ENCODE measurements around the gene PNPLA7.

Gene PNPLA7

DNA sequence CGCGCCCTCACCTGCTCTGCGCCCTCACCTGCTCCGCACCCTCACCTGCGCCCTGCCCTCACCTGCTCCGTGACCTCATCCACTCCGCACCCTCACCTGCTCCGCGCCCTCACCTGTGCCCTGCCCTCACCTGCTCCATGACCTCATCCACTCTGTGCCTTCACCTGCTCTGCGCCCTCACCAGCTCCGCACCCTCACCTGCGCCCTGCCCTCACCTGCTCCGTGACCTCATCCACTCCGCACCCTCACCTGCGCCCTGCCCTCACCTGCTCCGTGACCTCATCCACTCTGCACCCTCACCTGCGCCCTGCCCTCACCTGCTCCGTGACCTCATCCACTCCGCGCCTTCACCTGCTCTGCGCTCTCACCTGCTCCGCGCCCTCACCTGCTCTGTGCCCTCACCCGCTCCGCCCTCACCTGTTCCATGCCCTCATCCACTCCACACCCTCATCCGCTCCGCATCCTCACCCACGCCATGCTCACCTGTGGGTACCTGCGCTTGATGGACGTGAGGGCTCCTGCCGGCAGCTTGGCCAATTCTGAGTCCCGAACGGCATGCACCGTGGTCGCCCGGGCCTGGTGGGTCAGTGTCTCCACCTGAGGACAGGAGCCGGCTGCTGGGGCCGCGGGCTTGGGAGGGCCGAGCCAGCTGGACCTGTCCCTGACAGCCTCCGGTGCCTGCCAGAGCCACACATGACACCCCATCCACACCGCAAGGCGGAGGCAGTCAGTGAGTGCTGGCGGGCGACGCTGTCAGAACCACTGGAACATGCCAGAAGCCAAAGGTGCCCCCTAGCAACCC is 55.5 kb downstream of the PNPLA7 start:
- DNase-seq (ENCODE audit: low read depth in 2 of 2) = no peak

- DNase-seq (ENCODE audit: low read depth in 2 of 2) = no peak
Observed at GRCh38 chr9:137494104-137494544, 56.1 kb downstream of the PNPLA7 start.

DNA sequence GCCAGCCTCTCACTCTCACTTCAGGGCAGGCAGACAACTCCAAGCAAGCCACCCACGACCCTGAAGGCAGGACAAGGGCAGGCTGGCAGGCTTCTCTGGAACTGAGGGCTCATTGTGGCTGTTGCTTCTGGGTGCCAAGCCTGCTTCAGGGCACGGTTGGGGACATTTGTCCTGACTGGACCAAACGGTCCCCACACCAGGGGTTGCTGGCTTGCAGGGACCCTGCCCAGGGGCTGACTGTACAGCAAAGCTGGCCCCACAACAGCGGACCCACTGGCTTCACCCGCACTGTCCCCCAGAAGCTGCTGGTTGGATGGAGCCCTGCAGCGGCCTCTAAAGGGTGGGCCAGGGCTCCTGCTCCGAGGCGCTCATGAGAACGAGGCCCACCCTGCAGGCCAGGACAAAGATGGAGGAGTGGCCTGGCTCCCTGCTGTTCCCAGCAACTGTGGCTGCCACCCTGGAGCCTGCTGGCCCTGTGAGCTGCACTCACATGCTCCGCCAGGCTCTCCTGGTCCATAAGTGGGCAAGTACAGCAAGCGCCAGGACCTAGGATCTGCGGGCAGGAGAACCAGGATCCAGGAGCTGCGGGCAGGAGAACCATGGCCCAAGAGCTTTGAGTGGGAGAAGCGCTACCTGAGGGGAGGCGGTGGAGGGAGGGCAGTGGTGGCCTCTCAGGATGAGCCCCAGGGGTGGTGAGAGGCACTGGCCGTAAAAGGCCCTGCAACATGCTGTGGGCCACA is 56.7 kb downstream of the PNPLA7 start:
- DNase-seq (ENCODE audit: low read depth in 2 of 2) = no peak

DNA sequence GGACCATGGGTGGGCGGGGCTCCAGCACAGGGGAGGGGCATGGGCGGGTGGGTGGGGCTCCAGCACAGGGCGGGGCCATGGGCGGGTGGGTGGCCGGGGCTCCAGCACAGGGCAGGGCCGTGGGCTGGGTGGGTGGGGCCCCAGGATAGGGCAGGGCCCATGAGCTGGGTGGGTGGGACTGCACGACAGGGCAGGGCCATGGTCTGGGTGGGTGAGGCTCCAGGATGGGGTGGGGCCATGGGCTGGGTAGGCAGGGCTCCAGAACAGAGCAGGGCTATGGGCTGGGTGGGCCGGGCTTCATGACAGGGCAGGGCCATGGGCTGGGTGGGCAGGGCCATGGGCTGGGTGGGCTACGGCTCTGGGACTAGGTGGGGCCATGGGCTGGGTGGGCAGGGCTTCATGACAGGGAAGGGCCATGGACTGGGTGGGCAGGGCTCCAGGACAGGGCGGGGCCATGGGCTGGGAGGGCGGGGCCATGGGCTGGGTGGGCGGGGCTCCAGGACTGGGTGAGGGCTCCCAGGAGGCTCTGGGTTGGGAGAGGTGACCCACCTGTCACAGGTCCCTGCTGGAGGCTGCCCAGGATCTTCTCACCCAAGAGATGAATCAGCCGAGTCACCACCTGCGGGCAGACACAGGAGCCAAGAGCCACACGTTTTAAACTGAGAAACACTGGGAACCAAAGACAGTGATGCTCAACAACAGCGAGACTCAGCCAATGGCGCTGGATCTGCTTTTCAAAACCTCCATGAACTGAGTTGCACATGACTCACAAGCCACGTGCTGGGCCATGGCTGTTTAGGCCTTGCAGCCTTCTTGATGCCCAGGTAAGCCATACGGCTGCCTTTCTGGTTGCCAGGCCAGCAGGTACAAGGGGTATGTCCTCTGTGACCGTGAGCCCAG is 57.5 kb downstream of the PNPLA7 start:
- no peak for DNase-seq (ENCODE audit: low read depth in 2 of 2)

DNA sequence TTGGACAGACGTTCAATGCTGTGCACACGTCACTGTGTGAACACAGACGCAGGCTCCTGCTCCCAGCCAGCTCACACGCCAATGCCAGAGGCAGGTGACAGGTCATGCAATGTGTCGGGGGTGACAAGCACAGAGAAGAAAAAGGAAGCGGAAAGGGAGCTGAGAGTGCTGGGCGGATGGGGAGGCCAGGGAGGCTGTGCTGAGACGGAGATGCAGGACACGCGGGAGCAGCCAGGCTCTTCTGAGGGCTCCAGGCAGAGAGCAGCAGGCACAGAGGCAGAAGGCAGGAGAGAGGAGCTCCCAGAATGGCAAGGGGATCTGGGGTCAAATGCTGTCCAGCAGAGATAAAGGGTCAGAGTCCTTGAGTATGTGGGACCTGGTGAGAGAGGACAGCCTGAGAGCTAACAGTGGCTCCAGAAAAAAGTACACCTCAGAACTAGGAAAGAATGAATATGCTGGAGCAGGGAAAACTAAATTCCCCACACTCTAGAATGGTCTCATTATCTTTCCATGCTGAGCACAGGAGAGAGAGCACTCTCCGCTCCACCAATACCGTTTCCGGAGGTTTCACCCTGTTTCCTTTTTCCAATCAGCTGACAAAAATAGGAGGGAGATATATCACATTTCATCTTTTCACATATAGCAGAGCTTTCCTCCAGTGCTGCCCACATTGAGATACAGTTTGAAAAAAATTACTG is 58.3 kb downstream of the PNPLA7 start:
- DNase-seq (ENCODE audit: low read depth in 2 of 2) = no peak

DNA sequence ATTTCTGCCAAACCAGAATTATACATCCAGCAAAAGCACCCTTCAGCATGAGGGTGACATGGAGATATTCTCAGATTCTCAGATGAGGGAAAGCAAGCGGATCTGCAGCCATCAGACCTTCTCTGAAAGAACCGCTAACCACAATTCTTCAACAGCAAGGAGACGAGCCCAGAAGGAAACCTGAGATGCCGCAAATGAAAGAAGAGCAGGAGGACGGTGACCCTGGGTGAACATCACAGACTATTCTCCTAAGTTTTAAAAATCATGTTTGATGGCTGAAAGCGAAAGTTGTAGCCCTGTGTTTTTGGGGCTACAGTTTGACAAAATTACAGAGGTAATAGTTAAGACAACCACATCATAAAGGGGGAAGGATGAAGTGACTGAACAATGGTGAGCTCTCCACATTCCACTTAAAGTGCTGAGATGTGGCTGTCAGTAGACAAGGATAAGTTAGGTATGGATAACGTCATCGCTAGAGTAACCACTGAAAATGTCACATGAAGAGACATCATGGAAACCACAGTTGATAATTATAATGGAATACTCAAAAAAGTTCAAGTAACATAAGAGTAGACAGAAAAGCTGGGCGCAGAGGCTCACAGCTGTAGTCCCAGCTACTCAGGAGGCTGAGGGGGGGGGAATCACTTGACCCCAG is 59.5 kb downstream of the PNPLA7 start:
- no peak for DNase-seq (ENCODE audit: low read depth in 2 of 2)

DNA sequence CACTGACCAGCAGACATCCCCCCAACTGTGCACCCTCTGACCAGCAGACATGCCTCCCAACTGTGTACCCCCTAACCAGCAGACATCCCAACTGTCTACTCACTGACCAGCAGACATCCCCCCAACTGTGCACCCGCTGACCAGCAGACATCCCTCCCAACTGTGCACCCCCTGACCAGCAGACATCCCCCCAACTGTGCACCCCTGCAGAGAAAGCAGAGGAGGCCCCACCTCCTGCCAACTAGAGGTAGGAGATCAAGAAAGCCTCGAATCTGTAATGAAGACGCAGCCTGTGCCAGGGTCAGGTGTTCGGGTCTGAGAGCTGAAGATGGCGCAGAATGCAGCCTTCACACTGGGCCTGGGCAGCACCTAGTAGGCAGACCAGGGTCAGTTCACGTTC is 61.3 kb downstream of the PNPLA7 start:
- no peak for DNase-seq (ENCODE audit: low read depth in 2 of 2)

DNA sequence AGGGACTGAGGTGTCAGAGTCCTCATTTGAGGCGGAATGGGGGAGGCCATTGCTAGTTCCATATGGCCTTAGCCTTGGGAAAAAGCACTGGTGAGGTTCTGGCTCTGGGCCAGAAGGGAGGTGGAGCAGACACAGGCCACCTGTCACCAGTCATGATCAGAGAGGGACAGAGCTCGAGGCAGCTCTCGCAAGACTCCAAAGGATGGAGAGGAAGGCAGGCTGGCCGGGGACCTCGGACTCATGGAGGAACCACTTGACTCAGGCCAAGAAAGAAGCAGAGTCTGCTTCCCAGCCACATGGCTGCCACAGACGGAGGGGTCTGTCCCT is 61.9 kb downstream of the PNPLA7 start:
- no peak for DNase-seq (ENCODE audit: low read depth in 2 of 2)

GRCh38 chr9:137487454-137488326 is 62.5 kb downstream of the PNPLA7 start:
- DNase-seq (ENCODE audit: low read depth in 2 of 2) = no peak

GRCh38 chr9:137486545-137487453 is 63.4 kb downstream of the PNPLA7 start:
- DNase-seq (ENCODE audit: low read depth in 2 of 2) = no peak

- no peak for DNase-seq (ENCODE audit: low read depth in 2 of 2)
Observed at GRCh38 chr9:137486141-137486490, 64.1 kb downstream of the PNPLA7 start.

GRCh38 chr9:137485343-137486140 is 64.7 kb downstream of the PNPLA7 start:
- DNase-seq (ENCODE audit: low read depth in 2 of 2) = no peak

DNA sequence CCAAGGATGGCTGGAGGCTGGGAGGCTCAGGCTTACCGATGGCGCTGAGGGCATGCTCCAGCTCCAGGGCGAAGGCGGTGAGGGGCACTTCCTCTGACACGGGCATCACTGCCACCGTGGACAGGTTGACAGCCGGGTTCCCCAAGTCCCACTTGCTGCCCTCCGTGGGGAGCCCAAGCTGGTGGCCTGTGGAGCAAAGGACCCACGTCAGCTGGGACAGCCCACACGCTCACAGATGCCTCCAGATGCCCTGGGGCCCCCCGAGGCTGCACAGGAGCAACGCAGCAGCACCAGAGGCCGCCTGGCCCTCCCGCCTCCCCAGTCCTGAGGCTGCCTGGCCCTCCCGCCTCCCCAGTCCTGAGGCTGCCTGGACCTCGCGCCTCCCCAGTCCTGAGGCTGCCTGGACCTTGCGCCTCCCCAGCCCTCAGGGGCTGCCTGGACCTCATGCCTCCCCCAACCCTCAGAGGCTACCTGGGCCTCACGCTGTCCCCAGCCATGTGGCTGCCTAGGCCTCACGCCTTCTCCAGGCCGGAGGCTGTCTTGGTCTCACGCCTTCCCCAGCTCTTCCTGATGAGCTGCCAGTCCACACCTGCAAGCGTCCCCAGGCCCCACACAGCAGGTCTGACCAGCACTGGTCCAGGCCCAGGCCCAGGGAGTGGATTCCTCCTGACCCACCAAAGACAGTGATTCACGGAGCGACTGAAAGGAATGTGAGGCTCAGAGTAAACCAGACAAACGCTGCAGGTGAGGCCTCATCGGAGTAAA is 65.5 kb downstream of the PNPLA7 start:
- DNase-seq (ENCODE audit: low read depth in 2 of 2) = no peak

- DNase-seq (ENCODE audit: low read depth in 2 of 2) = no peak
Observed at GRCh38 chr9:137482094-137482781, 68.0 kb downstream of the PNPLA7 start.

- DNase-seq (ENCODE audit: low read depth in 2 of 2) = no peak
Observed at GRCh38 chr9:137480686-137481683, 69.2 kb downstream of the PNPLA7 start.
